LNCAP (cell line): ENCODE measurements around the gene GLYATL1.

Experiments
- TF ChIP-seq, protein P1 (sequence below): fragments of 450-650 bp; IDR thresholded peaks from 2 replicates; pipeline ENCODE4 v1.5.1; 2017; ENCODE audit warnings: mild to moderate bottlenecking

The GLYATL1 gene

DNA sequence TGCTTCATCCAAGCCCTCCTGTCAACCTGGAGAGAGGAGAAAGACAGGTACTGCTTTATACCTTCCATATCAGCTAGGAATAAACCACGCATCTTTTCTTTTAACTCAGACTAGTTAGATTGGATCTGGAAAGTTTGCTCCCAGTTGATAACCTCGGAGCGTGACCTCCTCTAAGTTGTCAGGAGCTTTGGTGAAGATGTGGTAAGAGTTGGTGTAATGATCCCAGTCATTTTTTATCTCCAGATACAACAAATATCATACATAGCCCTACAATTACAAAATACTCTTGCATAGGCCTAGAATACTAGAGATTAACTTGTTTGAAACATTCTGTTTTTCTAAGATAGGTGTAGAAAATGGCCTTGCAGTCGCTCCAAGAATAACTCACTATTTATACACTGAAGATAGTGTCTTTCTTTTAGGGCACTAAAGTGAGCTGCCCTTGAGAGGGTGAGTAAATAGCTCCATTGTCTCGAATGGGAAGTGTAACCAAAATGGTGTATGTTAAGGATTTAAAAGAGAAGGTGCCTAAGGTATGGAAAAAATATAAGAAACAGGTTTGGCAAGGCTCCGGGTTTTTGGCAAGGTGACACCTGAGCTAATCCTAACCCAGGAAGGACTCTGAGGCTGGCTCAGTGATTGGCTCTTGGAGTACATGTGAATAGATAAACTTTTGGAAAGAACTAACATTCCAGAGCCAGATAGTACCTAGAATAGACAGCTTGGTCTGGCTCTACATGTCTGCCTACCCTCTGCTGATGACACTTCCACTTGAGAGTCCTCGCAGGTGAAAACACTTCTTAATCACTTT lies 59.4 kb downstream of the GLYATL1 start:
- TF ChIP-seq, protein P1, sequence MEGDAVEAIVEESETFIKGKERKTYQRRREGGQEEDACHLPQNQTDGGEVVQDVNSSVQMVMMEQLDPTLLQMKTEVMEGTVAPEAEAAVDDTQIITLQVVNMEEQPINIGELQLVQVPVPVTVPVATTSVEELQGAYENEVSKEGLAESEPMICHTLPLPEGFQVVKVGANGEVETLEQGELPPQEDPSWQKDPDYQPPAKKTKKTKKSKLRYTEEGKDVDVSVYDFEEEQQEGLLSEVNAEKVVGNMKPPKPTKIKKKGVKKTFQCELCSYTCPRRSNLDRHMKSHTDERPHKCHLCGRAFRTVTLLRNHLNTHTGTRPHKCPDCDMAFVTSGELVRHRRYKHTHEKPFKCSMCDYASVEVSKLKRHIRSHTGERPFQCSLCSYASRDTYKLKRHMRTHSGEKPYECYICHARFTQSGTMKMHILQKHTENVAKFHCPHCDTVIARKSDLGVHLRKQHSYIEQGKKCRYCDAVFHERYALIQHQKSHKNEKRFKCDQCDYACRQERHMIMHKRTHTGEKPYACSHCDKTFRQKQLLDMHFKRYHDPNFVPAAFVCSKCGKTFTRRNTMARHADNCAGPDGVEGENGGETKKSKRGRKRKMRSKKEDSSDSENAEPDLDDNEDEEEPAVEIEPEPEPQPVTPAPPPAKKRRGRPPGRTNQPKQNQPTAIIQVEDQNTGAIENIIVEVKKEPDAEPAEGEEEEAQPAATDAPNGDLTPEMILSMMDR: no peak

GRCh38 chr11:58999291-58999680 lies 60.0 kb downstream of the GLYATL1 start:
- TF ChIP-seq, protein P1: no peak

DNA sequence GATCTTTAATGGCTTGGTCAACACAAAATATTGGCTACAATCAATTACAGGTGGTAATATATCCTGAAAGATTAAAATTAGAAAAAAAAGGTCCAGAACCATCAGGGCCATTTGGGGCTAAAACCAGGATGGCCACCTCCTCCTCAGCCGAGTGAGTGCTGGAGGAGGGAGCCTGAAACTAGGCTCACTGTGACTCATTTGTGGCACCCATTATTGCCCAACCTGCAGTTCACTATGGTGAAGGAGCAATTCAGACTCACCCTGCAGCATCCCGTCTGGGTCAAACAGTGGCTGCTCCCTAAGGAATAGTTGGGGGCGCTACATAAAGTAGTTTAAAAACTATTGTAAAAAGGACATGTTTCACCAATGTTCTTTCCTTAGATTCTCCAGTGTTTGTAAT lies 60.7 kb downstream of the GLYATL1 start:
- TF ChIP-seq, protein P1: no peak
